Lower leg skin (tissue), 3 donors: ENCODE data around the gene ADGRL1.

Source experiments
- POLR2A ChIP-seq, 2 donors: fragments of 450-650 bp; IDR thresholded peaks; one replicate each; pipeline ENCODE4 v1.6.1; 2016 to 2017; ENCODE audit warnings: antibody characterized with exemption in 2 of 2, mild to moderate bottlenecking in 1 of 2, moderate library complexity in 1 of 2
- TF ChIP-seq, protein P1 (sequence below), 3 donors: fragments of 450-650 bp; IDR thresholded peaks; one replicate each; pipeline ENCODE4 v1.5.1; 2016; ENCODE audit warnings: antibody characterized with exemption in 3 of 3, mild to moderate bottlenecking in 3 of 3, moderate library complexity in 2 of 3

GRCh38 chr19:14155371-14155770 is 50.6 kb downstream of the ADGRL1 start:
- TF ChIP-seq, protein P1, sequence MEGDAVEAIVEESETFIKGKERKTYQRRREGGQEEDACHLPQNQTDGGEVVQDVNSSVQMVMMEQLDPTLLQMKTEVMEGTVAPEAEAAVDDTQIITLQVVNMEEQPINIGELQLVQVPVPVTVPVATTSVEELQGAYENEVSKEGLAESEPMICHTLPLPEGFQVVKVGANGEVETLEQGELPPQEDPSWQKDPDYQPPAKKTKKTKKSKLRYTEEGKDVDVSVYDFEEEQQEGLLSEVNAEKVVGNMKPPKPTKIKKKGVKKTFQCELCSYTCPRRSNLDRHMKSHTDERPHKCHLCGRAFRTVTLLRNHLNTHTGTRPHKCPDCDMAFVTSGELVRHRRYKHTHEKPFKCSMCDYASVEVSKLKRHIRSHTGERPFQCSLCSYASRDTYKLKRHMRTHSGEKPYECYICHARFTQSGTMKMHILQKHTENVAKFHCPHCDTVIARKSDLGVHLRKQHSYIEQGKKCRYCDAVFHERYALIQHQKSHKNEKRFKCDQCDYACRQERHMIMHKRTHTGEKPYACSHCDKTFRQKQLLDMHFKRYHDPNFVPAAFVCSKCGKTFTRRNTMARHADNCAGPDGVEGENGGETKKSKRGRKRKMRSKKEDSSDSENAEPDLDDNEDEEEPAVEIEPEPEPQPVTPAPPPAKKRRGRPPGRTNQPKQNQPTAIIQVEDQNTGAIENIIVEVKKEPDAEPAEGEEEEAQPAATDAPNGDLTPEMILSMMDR (IDR thresholded peaks at IDR 0.05), result no peak
- no peak for TF ChIP-seq POLR2A (IDR thresholded peaks at IDR 0.05)
